ENCODE data around the gene PCTP. TPM values are rescaled to one million over a fixed set of nuclear protein-coding genes. Genes with fewer than 3 reads are reported as not detected.

PCTP gene
- total RNA-seq, 4 donors from 2014 or later: 30.8 to 62.1 (median 39.7) TPM

DNA sequence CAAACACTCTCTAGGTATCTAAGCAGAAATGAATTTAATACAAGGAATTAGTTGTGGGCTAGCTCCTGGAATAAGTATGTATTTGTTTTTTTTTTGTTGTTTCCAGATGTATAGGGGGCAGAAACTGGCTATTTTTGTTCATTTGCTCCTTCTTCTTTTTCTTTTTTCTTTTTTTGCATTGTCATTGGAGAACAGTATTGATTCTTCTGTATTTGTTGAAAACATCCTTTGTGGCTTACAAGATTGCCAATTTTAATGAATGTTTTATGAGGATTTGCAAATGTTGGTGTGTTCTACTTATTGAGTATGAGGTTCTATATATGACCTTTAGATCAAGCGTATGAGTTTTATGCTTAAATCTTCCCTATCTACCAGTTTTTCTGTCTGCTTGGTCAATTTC lies 5.6 kb upstream of the PCTP start:
- no peak for TF ChIP-seq CTCF (IDR thresholded peaks at IDR 0.05)
- H3K4me3 ChIP-seq: no peak overlapping the region
- no peaks in the 10 kb centered on the region for H3K36me3 ChIP-seq
- H3K27ac ChIP-seq: no peak overlapping the region
- H3K9me3 ChIP-seq: no peaks in the 10 kb centered on the region
- H3K4me1 ChIP-seq: peaks cover 0 to 6% (median 0%) of the 10 kb centered on the region in 4 donors
- H3K27me3 ChIP-seq: no peaks in the 10 kb centered on the region
- WGBS, 2 donors: 88 to 92% methylated on average over 1 of the region's 1 CpG
- no peak for DNase-seq (ENCODE audit: low spot score in 2 of 2)

- H3K4me3 ChIP-seq: no peak overlapping the region
- DNase-seq (ENCODE audit: low spot score in 2 of 2): no peak
- no peaks in the 10 kb centered on the region for H3K36me3 ChIP-seq
- H3K27ac ChIP-seq: no peak overlapping the region
- H3K4me1 ChIP-seq: peaks cover 0 to 10% (median 0%) of the 10 kb centered on the region in 4 donors
- TF ChIP-seq EP300 (IDR thresholded peaks at IDR 0.05): no peak
- no peak for TF ChIP-seq CTCF (IDR thresholded peaks at IDR 0.05)
- no peak for TF ChIP-seq POLR2A (IDR thresholded peaks at IDR 0.05)
- 98 to 100% methylated on average over 1 of the region's 1 CpG for WGBS, 2 donors
- H3K27me3 ChIP-seq: no peaks in the 10 kb centered on the region
- H3K9me3 ChIP-seq: no peaks in the 10 kb centered on the region
Observed at GRCh38 chr17:55746466-55746865, 4.4 kb upstream of the PCTP start.

DNA sequence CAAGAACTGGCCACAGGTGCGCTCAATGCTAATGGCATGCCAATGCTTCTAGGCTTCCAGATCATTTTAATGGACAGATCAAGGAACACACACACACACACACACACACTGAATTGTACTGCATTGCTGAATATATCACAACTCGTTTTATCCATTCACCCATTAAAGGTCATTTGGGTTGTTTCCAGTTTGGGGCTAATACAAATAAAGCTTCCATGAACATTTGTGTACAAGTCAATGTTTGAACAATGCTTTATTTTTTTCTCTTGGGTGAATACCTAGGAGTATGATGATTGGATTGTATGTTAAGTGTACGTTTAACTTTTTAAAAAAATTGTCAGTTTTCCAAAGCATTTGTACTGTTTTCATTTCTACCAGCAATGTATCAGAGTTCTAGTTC lies 3.6 kb upstream of the PCTP start:
- peaks cover 0 to 14% (median 2%) of the 10 kb centered on the region in 4 donors for H3K4me1 ChIP-seq
- H3K27me3 ChIP-seq: no peaks in the 10 kb centered on the region
- no peak overlapping the region for H3K4me3 ChIP-seq
- no peak overlapping the region for H3K27ac ChIP-seq
- no peak for DNase-seq (ENCODE audit: low spot score in 2 of 2)
- 48 to 60% methylated on average over 3 of the region's 3 CpGs for WGBS, 2 donors
- H3K9me3 ChIP-seq: no peaks in the 10 kb centered on the region
- TF ChIP-seq POLR2A (IDR thresholded peaks at IDR 0.05) (no peak), CTCF (IDR thresholded peaks at IDR 0.05) (no peak), EP300 (IDR thresholded peaks at IDR 0.05) (no peak)
- no peaks in the 10 kb centered on the region for H3K36me3 ChIP-seq

GRCh38 chr17:55748841-55749240 lies 2.0 kb upstream of the PCTP start:
- WGBS, 2 donors: 81 to 93% methylated on average over 1 of the region's 1 CpG
- DNase-seq (ENCODE audit: low spot score in 2 of 2): no peak
- Histone ChIP-seq H3K4me3 (no peak overlapping the region), H3K36me3 (peaks cover 0 to 5% (median 0%) of the 10 kb centered on the region in 3 donors), H3K27me3 (no peaks in the 10 kb centered on the region), H3K27ac (no peak overlapping the region), H3K9me3 (no peaks in the 10 kb centered on the region), H3K4me1 (peaks cover 0 to 25% (median 6%) of the 10 kb centered on the region in 4 donors)
- TF ChIP-seq EP300 (IDR thresholded peaks at IDR 0.05) (no peak), POLR2A (IDR thresholded peaks at IDR 0.05) (no peak), CTCF (IDR thresholded peaks at IDR 0.05) (no peak)

DNA sequence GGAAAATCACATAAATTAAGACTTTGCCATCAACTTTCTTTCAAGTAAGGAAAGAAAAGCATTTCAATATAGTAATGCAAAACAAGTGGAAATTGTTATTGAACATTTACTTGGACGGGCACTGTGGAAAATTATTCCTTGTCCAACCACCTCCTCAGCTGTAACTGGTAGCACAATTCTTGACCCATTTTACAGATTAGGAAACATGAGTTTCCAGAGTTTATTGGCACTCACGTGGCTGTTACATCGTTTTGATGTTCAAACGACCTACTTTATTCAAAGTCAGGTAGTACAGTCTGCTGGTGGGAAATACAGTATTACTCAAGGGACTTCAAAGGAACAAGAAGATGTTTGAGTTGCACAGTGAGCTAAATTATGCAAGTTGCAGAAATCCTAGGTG lies 866 bp upstream of the PCTP start:
- H3K4me3 ChIP-seq: no peak overlapping the region
- 67 to 70% methylated on average over 4 of the region's 4 CpGs for WGBS, 2 donors
- no peak overlapping the region for H3K27ac ChIP-seq
- no peak for DNase-seq (ENCODE audit: low spot score in 2 of 2)
- H3K4me1 ChIP-seq: peaks cover 0 to 36% (median 7%) of the 10 kb centered on the region in 4 donors
- no peaks in the 10 kb centered on the region for H3K27me3 ChIP-seq
- H3K36me3 ChIP-seq: peaks cover 0 to 14% (median 0%) of the 10 kb centered on the region in 3 donors
- TF ChIP-seq CTCF (IDR thresholded peaks at IDR 0.05) (no peak), POLR2A (IDR thresholded peaks at IDR 0.05) (no peak), EP300 (IDR thresholded peaks at IDR 0.05) (no peak)
- no peaks in the 10 kb centered on the region for H3K9me3 ChIP-seq
